Aorta (tissue), 5 donors: ENCODE data around the gene IQSEC1. TPM values are rescaled to one million over a fixed set of nuclear protein-coding genes. Genes with fewer than 3 reads are reported as not detected.

Experiments used
- ATAC-seq: fragments of 200-7000 bp; cut with Tn5 transposase; one replicate; pipeline ENCODE4 v1.9.1; 2022; ENCODE audit warnings: moderate library complexity; ENCODE audit not compliant: low FRiP score
- DNase-seq, 2 donors: peaks; one replicate each; pipeline ENCODE4 v3.0.0-alpha.2; 2020
- H3K27ac ChIP-seq, 2 donors: one replicate each; pipeline ENCODE4 v1.5.1; 2013; ENCODE audit warnings: low read length in 2 of 2, mild to moderate bottlenecking in 2 of 2, moderate library complexity in 2 of 2, control low read depth in 1 of 2, inconsistent platforms in 1 of 2, low read depth in 1 of 2
- H3K27me3 ChIP-seq, 2 donors: one replicate each; pipeline ENCODE4 v1.6.1; 2013; ENCODE audit warnings: control low read depth in 1 of 2, low read length in 1 of 2, mild to moderate bottlenecking in 1 of 2, moderate library complexity in 1 of 2; ENCODE audit not compliant: insufficient read depth in 2 of 2, control insufficient read depth in 1 of 2
- H3K36me3 ChIP-seq, 2 donors: one replicate each; pipeline ENCODE4 v1.6.1; 2013; ENCODE audit warnings: control low read depth in 1 of 2, low read length in 1 of 2, mild to moderate bottlenecking in 1 of 2; ENCODE audit not compliant: insufficient read depth in 2 of 2, control insufficient read depth in 1 of 2
- H3K4me1 ChIP-seq, 2 donors: one replicate each; pipeline ENCODE4 v1.6.1; 2013; ENCODE audit warnings: low read length in 2 of 2, control low read depth in 1 of 2, mild to moderate bottlenecking in 1 of 2, moderate library complexity in 1 of 2; ENCODE audit not compliant: insufficient read depth in 2 of 2, control insufficient read depth in 1 of 2
- H3K4me3 ChIP-seq, 2 donors: one replicate each; pipeline ENCODE4 v1.5.1; 2013; ENCODE audit warnings: low read length in 2 of 2, control low read depth in 1 of 2, mild to moderate bottlenecking in 1 of 2
- H3K9me3 ChIP-seq: one replicate; pipeline ENCODE4 v1.6.1; 2013; ENCODE audit warnings: mild to moderate bottlenecking, low read length; ENCODE audit not compliant: control insufficient read depth
- WGBS, 2 donors: extraction: QIAGEN DNeasy Blood & Tissue Kit; methylation state at CpG; one replicate each; pipeline ENCODE4 v1.1.7; 2013; 5-methylcytosine and 5-hydroxymethylcytosine counted together
- intact Hi-C, 2 donors: fragments of 100-400 bp; cut with DNase I; formaldehyde crosslinking; loops; one replicate each; pipeline versions ENCODE4 v1.14.2 to v1.15.0; 2022
- polyA plus RNA-seq, 2 donors: library from polyadenylated mRNA; stranded (reverse); fragments of 200-250 nt; gene quantifications; one replicate each; pipeline ENCODE4 v1.2.3, GENCODE V29; 2013
- total RNA-seq, 2 donors: library from RNA; stranded (reverse); fragmentation: NEBNext Ultra II Directional; extraction: Animal tissue kit (Norgen Biotek cat#: 25700); gene quantifications; one replicate each; pipeline ENCODE4 v1.2.1, GENCODE V29; 2021
- donor health status: healthy with polysubstance abuse.
- donor health status: Bipolar disorder and iron deficiency.
- donor health status: DM: no; HTN: no; CAD: no.
- donor health status: DM: no; HTN: no; CAD: no.
- donor health status: DM: yes; HTN: yes; CAD: no.

IQSEC1 gene
- total and polyA plus RNA-seq, 4 donors: 12.6 to 84.7 (median 49.9) TPM

DNA sequence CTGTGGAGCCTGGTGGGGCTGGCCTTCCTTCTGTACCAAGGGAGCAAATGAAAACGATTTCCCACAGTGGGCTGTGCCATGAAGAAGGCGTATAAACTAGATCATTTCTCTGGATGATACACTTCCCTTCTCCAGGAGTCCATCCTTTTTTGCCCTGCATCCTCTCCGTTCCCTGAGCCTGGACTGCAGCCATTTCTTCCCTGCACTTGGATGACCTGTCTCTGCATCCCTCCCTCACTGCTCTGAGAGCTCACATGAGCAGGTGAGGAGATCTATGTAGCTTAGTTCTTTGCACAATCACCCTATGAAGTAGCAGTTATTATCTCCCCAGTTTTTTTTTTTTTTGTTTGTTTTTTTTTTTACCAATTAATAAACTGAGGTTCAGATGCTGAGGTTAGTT is 46.7 kb downstream of the IQSEC1 start:
- 91 to 97% methylated on average over 3 of the region's 3 CpGs for WGBS, 2 donors
- DNase-seq: peak in 1 of 2 donors; percentile 26
- no peak for ATAC-seq
- Histone ChIP-seq H3K4me3 (no peak overlapping the region), H3K27me3 (no peaks in the 10 kb centered on the region), H3K9me3 (no peaks in the 10 kb centered on the region), H3K36me3 (no peaks in the 10 kb centered on the region), H3K4me1 (no peaks in the 10 kb centered on the region), H3K27ac (no peak overlapping the region)
- intact Hi-C loops: no loop called here

GRCh38 chr3:13025778-13026518 is 47.3 kb downstream of the IQSEC1 start:
- ATAC-seq (no peak), DNase-seq (peak; percentile 37 to 51)
- Histone ChIP-seq H3K36me3 (no peaks in the 10 kb centered on the region), H3K27me3 (no peaks in the 10 kb centered on the region), H3K4me1 (no peaks in the 10 kb centered on the region), H3K4me3 (no peak overlapping the region), H3K9me3 (no peaks in the 10 kb centered on the region), H3K27ac (no peak overlapping the region)
- intact Hi-C loops: no loop called here
- WGBS, 2 donors: 95 to 96% methylated on average over 10 of the region's 10 CpGs

DNA sequence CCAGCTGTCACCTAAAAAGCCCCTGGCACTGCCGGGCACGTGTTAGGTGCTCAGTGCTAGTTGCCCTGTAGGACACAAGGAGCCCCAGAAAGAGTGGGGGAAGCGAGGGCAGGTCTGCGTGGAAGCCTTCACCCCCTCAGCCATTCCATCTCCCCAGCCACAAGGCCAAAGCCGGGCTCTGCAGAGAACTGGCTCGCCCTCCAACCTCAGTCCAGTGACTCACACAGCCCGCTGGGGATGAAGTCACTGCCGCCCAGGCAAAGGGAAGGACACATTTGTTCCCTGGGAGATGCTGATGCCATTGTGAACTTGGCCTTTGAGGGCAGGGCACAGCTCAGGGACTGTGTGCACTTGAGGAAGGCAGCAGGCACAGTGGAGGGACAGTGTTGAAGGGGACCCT is 48.1 kb downstream of the IQSEC1 start:
- ATAC-seq (no peak), DNase-seq (peak; percentile 86 to 88)
- no peaks in the 10 kb centered on the region for H3K36me3 ChIP-seq
- H3K9me3 ChIP-seq: no peaks in the 10 kb centered on the region
- H3K27ac ChIP-seq: no peak overlapping the region
- 49 to 53% methylated on average over 8 of the region's 8 CpGs for WGBS, 2 donors
- no peaks in the 10 kb centered on the region for H3K4me1 ChIP-seq
- no peak overlapping the region for H3K4me3 ChIP-seq
- H3K27me3 ChIP-seq: no peaks in the 10 kb centered on the region
- intact Hi-C loops: no loop called here

- Histone ChIP-seq H3K4me1 (no peaks in the 10 kb centered on the region), H3K36me3 (no peaks in the 10 kb centered on the region), H3K4me3 (no peak overlapping the region), H3K27me3 (no peaks in the 10 kb centered on the region), H3K27ac (no peak overlapping the region), H3K9me3 (no peaks in the 10 kb centered on the region)
- intact Hi-C loops: loop anchor here (5.0 kb wide), 2 partner anchors 48 to 53 kb away; partner anchors contain the start of gene IQSEC1 (in 1 of the 2)
- no peak for ATAC-seq
- 98 to 100% methylated on average over 2 of the region's 2 CpGs for WGBS, 2 donors
- no peak for DNase-seq
Measured at GRCh38 chr3:13024765-13025065, 48.5 kb downstream of the IQSEC1 start.

- H3K9me3 ChIP-seq: no peaks in the 10 kb centered on the region
- H3K36me3 ChIP-seq: no peaks in the 10 kb centered on the region
- intact Hi-C loops: loop anchor here (5.0 kb wide), 2 partner anchors 48 to 53 kb away; partner anchors contain the start of gene IQSEC1 (in 1 of the 2)
- no peaks in the 10 kb centered on the region for H3K4me1 ChIP-seq
- DNase-seq (peak in 1 of 2 donors; percentile 21), ATAC-seq (no peak)
- H3K27ac ChIP-seq: no peak overlapping the region
- 89 to 96% methylated on average over 6 of the region's 6 CpGs for WGBS, 2 donors
- H3K4me3 ChIP-seq: no peak overlapping the region
- H3K27me3 ChIP-seq: no peaks in the 10 kb centered on the region
Measured at GRCh38 chr3:13023971-13024764, 49.1 kb downstream of the IQSEC1 start.

DNA sequence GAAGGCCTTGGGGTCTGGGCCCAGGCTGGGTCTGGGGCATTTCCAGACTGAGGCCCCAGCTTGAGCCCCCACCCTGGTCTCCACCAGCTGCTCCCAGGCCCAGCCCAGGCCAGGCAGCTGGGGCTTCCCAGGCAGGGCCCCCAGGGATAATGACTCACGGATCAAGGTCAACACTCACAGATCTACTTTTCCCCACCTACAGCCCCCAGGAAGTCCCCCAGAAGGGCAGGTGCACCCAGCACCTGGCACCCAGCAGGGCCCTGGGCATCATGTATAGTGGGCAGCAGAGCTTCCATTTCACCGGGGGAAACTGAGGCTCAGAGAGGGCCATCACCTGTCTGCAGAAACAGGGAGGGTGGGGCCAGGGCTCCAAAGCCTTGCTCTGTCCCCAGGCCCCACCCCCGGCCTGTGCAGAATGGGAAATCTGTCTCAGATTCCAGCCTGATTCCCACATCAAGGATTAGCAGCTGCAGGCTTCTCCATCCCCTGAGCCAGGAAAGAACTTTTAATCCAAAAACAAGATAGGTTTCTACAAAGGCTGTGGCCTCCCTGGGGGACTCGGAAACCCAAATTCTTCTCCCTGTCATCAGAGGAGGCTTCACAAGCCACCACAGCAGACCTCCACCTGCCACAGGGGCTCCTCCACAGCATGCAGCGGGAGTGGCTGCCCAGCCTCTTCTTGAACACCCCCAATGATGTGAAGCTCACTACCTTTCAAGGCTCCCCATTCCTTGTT is 49.8 kb downstream of the IQSEC1 start:
- no peak for ATAC-seq
- Histone ChIP-seq H3K36me3 (no peaks in the 10 kb centered on the region), H3K27me3 (no peaks in the 10 kb centered on the region), H3K27ac (no peak overlapping the region), H3K4me1 (no peaks in the 10 kb centered on the region), H3K9me3 (no peaks in the 10 kb centered on the region), H3K4me3 (no peak overlapping the region)
- intact Hi-C loops: loop anchor here (5.0 kb wide), 2 partner anchors 49 to 54 kb away; partner anchors contain the start of gene IQSEC1 (in 1 of the 2)
- whole genome bisulfite sequencing, 2 donors: 85 to 90% methylated on average over 5 of the region's 5 CpGs
- peak; percentile 50 to 79 for DNase-seq

- no peaks in the 10 kb centered on the region for H3K9me3 ChIP-seq
- peak overlapping the region in 1 of 2 donors; percentile 7 for H3K27ac ChIP-seq
- ATAC-seq (peak; percentile 88), DNase-seq (peak; percentile 93 to 95)
- intact Hi-C loops: loop anchor here (5.0 kb wide), 2 partner anchors 50 to 55 kb away; partner anchors contain the start of gene IQSEC1 (in 1 of the 2)
- H3K27me3 ChIP-seq: no peaks in the 10 kb centered on the region
- H3K4me3 ChIP-seq: no peak overlapping the region
- 11 to 13% methylated on average over 19 to 20 of the region's 20 CpGs for WGBS, 2 donors
- no peaks in the 10 kb centered on the region for H3K4me1 ChIP-seq
- no peaks in the 10 kb centered on the region for H3K36me3 ChIP-seq
Measured at GRCh38 chr3:13022348-13023234, 50.6 kb downstream of the IQSEC1 start.
